Measurements from ENCODE around the gene DMRT3. TPM values are rescaled to one million over a fixed set of nuclear protein-coding genes. Genes with fewer than 3 reads are reported as not detected.

Gene DMRT3
- total and polyA plus RNA-seq, 8 donors: not detected

DNA sequence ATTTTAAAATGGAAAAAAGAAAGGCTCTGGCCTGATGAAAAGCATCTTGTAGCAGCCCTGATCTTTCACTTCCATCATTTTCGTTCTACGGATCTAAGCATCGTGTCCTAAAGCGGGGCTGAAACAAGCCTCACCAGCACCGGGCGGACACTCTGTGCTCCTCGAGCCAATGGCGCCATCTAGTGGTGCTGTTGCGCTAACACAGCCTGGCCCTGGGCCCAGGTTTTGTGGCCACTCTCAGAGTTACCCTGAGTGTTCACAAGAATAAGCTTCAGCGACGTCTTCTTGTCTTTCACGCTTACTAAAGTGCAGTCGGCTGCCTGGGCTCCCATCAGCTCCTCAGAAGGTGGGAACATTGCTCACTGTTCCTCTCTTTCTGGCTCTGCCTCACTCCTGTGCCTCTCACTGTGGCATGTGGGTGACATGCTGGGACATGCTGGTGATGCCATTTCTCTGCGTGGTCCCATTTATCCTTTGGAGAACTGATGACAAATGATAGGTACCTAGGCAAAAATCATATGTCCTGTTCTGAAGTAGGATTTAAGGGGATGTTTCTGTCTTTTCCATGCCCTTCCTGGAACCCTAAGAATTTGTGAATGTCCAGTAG, 32.7 kb downstream of the DMRT3 start:
- intact Hi-C loops (cut with DNase I): loop anchor here in 1 of 2 donors (5.0 kb wide), 1 partner anchor 117 kb away; no protein-coding TSS in a partner anchor
- Histone ChIP-seq H3K4me3 (no peak overlapping the region), H3K27ac (no peak overlapping the region), H3K4me1 (no peaks in the 10 kb centered on the region), H3K9me3 (no peaks in the 10 kb centered on the region), H3K36me3 (no peaks in the 10 kb centered on the region), H3K27me3 (peaks cover 0 to 28% of the 10 kb centered on the region in 2 donors)
- ATAC-seq (peak; percentile 96), DNase-seq (peak; percentile 72 to 91 (median 81))
- TF ChIP-seq CTCF (IDR thresholded peaks at IDR 0.05): peak; percentile 96 to 97

- intact Hi-C loops (cut with DNase I): no loop called here
- Histone ChIP-seq H3K4me3 (no peak overlapping the region), H3K36me3 (no peaks in the 10 kb centered on the region), H3K27me3 (peaks cover 0 to 45% of the 10 kb centered on the region in 2 donors), H3K4me1 (no peaks in the 10 kb centered on the region), H3K27ac (no peak overlapping the region), H3K9me3 (no peaks in the 10 kb centered on the region)
- no peak for ATAC-seq
- no peak for TF ChIP-seq CTCF (IDR thresholded peaks at IDR 0.05)
- no peak for DNase-seq
Measured at GRCh38 chr9:1013021-1013420, 36.6 kb downstream of the DMRT3 start.

GRCh38 chr9:1014225-1014624, 37.8 kb downstream of the DMRT3 start:
- Histone ChIP-seq H3K27ac (no peak overlapping the region), H3K36me3 (no peaks in the 10 kb centered on the region), H3K4me1 (no peaks in the 10 kb centered on the region), H3K4me3 (no peak overlapping the region), H3K27me3 (peaks cover 0 to 46% of the 10 kb centered on the region in 2 donors), H3K9me3 (no peaks in the 10 kb centered on the region)
- DNase-seq (no peak), ATAC-seq (no peak)
- intact Hi-C loops (cut with DNase I): no loop called here
- no peak for TF ChIP-seq CTCF (IDR thresholded peaks at IDR 0.05)

DNA sequence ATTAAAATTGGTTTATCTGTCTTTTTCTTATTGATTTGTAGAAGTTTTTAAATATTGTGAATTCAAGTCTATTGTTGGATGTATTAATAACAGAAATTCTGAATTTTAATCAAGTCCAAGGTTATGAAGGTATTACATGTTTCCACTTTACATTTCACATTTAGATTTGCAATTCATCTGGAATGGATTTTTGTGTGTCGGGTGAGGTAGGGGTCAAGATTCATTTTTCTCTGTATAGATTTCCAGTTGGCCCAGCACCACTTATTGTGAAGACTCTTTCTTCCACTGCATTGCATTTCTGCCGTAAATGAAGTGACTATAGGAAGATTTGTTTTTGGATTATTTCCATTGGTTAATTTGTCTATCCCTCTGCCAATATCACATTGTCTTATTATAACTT, 38.2 kb downstream of the DMRT3 start:
- intact Hi-C loops (cut with DNase I): no loop called here
- ATAC-seq (no peak), DNase-seq (no peak)
- H3K4me3 ChIP-seq: no peak overlapping the region
- H3K27ac ChIP-seq: no peak overlapping the region
- H3K27me3 ChIP-seq: peaks cover 0 to 42% of the 10 kb centered on the region in 2 donors
- H3K36me3 ChIP-seq: no peaks in the 10 kb centered on the region
- no peak for TF ChIP-seq CTCF (IDR thresholded peaks at IDR 0.05)
- H3K9me3 ChIP-seq: no peaks in the 10 kb centered on the region
- H3K4me1 ChIP-seq: no peaks in the 10 kb centered on the region

DNA sequence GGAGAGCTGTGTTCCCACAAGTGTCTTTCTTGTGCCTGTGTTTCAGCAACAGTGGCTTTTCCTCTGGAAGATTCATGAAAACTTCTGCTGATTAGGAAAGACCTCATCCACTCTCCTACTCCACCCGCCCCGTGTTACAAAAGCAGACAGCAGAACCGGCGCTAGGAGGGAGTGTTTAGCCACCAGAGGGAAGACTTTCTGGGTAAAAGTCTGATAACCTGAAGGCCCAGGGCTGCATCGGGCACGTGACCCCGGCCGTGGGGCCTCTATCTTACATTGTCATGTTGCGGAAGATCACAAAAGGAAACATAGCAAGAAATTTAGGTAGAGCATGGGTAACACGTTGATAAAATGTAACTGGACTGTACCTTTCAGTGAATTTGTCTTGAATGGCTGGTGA, 41.7 kb downstream of the DMRT3 start:
- Histone ChIP-seq H3K36me3 (no peaks in the 10 kb centered on the region), H3K9me3 (peaks cover 0 to 11% of the 10 kb centered on the region in 2 donors), H3K4me3 (no peak overlapping the region), H3K4me1 (no peaks in the 10 kb centered on the region), H3K27ac (no peak overlapping the region), H3K27me3 (peaks cover 0 to 48% of the 10 kb centered on the region in 2 donors)
- intact Hi-C loops (cut with DNase I): no loop called here
- ATAC-seq: peak; percentile 75
- TF ChIP-seq CTCF (IDR thresholded peaks at IDR 0.05): no peak
- DNase-seq: peak in 1 of 4 donors; percentile 21
